ENCODE data around the gene RGP1.

Gene RGP1

GRCh38 chr9:35778496-35778895, 29.4 kb downstream of the RGP1 start:
- DNase-seq, result no peak

- DNase-seq, result no peak
These were observed 32.0 kb downstream of the RGP1 start for GRCh38 chr9:35781066-35781465.

GRCh38 chr9:35783418-35783817, 34.3 kb downstream of the RGP1 start:
- no peak for DNase-seq

GRCh38 chr9:35789541-35789940, 40.5 kb downstream of the RGP1 start:
- no peak for DNase-seq

GRCh38 chr9:35790025-35790384, 40.9 kb downstream of the RGP1 start:
- no peak for DNase-seq

GRCh38 chr9:35790385-35791296, 41.6 kb downstream of the RGP1 start:
- peak; percentile 51 for DNase-seq

GRCh38 chr9:35791297-35791921, 42.3 kb downstream of the RGP1 start, which contains the start of gene NPR2:
NPR2 (plus strand) TSS chr9:35791591; CDS start chr9:35792409, 818 bp downstream.
- DNase-seq, result no peak

- no peak for DNase-seq
These were observed 43.1 kb downstream of the RGP1 start for GRCh38 chr9:35792024-35792813.

- DNase-seq, result no peak
These were observed 43.7 kb downstream of the RGP1 start for GRCh38 chr9:35792826-35793225.

GRCh38 chr9:35793461-35793860, 44.4 kb downstream of the RGP1 start:
- DNase-seq, result no peak

GRCh38 chr9:35795695-35796094, 46.6 kb downstream of the RGP1 start:
- DNase-seq, result no peak

GRCh38 chr9:35797311-35798109, 48.4 kb downstream of the RGP1 start:
- no peak for DNase-seq

GRCh38 chr9:35798658-35799374, 49.7 kb downstream of the RGP1 start:
- DNase-seq, result no peak

GRCh38 chr9:35800530-35800929, 51.4 kb downstream of the RGP1 start:
- no peak for DNase-seq

GRCh38 chr9:35801328-35802128, 52.4 kb downstream of the RGP1 start:
- no peak for DNase-seq

- no peak for DNase-seq
These were observed 57.0 kb downstream of the RGP1 start for GRCh38 chr9:35806101-35806500.

Measured in NCI-H2171 (cell line).